Ovary (tissue), 9 donors: Measurements from ENCODE around the gene CLK3. TPM values are rescaled to one million over a fixed set of nuclear protein-coding genes. Genes with fewer than 3 reads are reported as not detected.

Experiments used
- DNase-seq, 5 donors: peaks; one replicate each; pipeline ENCODE4 v3.0.0-alpha.2; 2019 to 2020
- H3K27ac ChIP-seq, 2 donors: fragments of 200-600 bp; one replicate each; pipeline versions ENCODE4 v1.5.1 to v1.8.0; 2019 to 2022
- H3K27me3 ChIP-seq: fragments of 200-600 bp; one replicate; pipeline ENCODE4 v1.8.0; 2022
- H3K36me3 ChIP-seq: fragments of 200-600 bp; sonication (generic); one replicate; pipeline ENCODE4 v1.5.1; 2019
- H3K4me1 ChIP-seq: one replicate; pipeline ENCODE4 v1.8.1; 2013; ENCODE audit warnings: mild to moderate bottlenecking, moderate library complexity; ENCODE audit not compliant: insufficient read depth
- H3K4me3 ChIP-seq: fragments of 200-600 bp; sonication (generic); one replicate; pipeline ENCODE4 v1.5.1; 2017
- H3K9me3 ChIP-seq, 2 donors: fragments of 200-600 bp in 1 of 2; sonication (generic) in 1 of 2; one replicate each; pipeline versions ENCODE4 v1.5.1 to v1.8.1; 2013 to 2019; ENCODE audit warnings: mild to moderate bottlenecking in 1 of 2, moderate library complexity in 1 of 2
- CTCF ChIP-seq, 3 donors: fragments of 450-650 bp in 2 of 3; fragments of 200-600 bp in 1 of 3; IDR thresholded peaks; one replicate each; pipeline versions ENCODE4 v1.5.1 to v1.8.0; 2016 to 2022; ENCODE audit warnings: antibody characterized with exemption in 3 of 3, mild to moderate bottlenecking in 1 of 3
- EP300 ChIP-seq: sonication (generic); formaldehyde crosslinking; IDR thresholded peaks from one replicate; pipeline ENCODE4 v1.6.1; 2017; ENCODE audit warnings: antibody characterized with exemption
- POLR2A ChIP-seq: fragments of 450-650 bp; IDR thresholded peaks from one replicate; pipeline ENCODE4 v1.6.1; 2017; ENCODE audit warnings: antibody characterized with exemption, mild to moderate bottlenecking, moderate library complexity
- WGBS, 3 donors: extraction: QIAGEN DNeasy Blood & Tissue Kit in 1 of 3; methylation state at CpG; one replicate each; pipeline versions ENCODE4 v1.1.5 to v1.1.7; 2013 to 2017; 5-methylcytosine and 5-hydroxymethylcytosine counted together
- intact Hi-C, 4 donors: fragments of 100-400 bp; cut with DNase I; formaldehyde crosslinking; loops; one replicate each; pipeline versions ENCODE4 v1.11.0 to v1.15.1; 2022 to 2023
- polyA plus RNA-seq, 2 donors: library from polyadenylated mRNA; stranded (reverse); fragments of 200-250 nt in 1 of 2; fragments of 350-450 nt in 1 of 2; fragmentation: Illumina TruSeq in 1 of 2; extraction: RNeasy Lipid Tissue Mini Kit (QIAGEN cat#74804) in 1 of 2; gene quantifications; one replicate each; pipeline ENCODE4 v1.2.3, GENCODE V29; 2013 to 2014
- total RNA-seq, 7 donors: library from RNA; depleted of rRNA in 2 of 7; stranded (reverse); fragments of >200 nt in 2 of 7; fragmentation: NEBNext Ultra II Directional in 3 of 7; extraction: Animal tissue kit (Norgen Biotek cat#: 25700) in 3 of 7; gene quantifications; one replicate each; pipeline versions ENCODE4 v1.1.0 to v1.2.4, GENCODE V29; 2016 to 2023
- donor health status: DM: no; HTN: no; CAD: no; lungs with moderate emphysema.
- donor health status: DM: no; HTN: no; CAD: no.
- donor health status: Bipolar disorder and iron deficiency.
- donor health status: DM: yes; HTN: yes; CAD: no.
- donor health status: DM: no; HTN: no; CAD: no.
- donor health status: DM: yes; HTN: yes; CAD: no.

The CLK3 gene
- total and polyA plus RNA-seq, 9 donors: 53.2 to 110 (median 67.2) TPM

GRCh38 chr15:74642734-74643664 lies 27.4 kb downstream of the CLK3 start:
- Histone ChIP-seq H3K9me3 (no peaks in the 10 kb centered on the region), H3K4me1 (peaks cover 7% of the 10 kb centered on the region), H3K4me3 (no peak overlapping the region), H3K36me3 (no peaks in the 10 kb centered on the region), H3K27me3 (no peaks in the 10 kb centered on the region), H3K27ac (no peak overlapping the region)
- DNase-seq: no peak
- WGBS, 3 donors: 21 to 34% (median 21%) methylated on average over 11 of the region's 11 CpGs
- intact Hi-C loops: no loop called here
- TF ChIP-seq POLR2A: no peak
- no peak for TF ChIP-seq EP300
- TF ChIP-seq CTCF (IDR thresholded peaks at IDR 0.05): no peak

- Histone ChIP-seq H3K27me3 (no peaks in the 10 kb centered on the region), H3K36me3 (no peaks in the 10 kb centered on the region), H3K4me3 (no peak overlapping the region), H3K27ac (no peak overlapping the region), H3K4me1 (peaks cover 7% of the 10 kb centered on the region), H3K9me3 (no peaks in the 10 kb centered on the region)
- WGBS, 3 donors: 78 to 87% (median 79%) methylated on average over 2 of the region's 2 CpGs
- intact Hi-C loops: no loop called here
- TF ChIP-seq CTCF (IDR thresholded peaks at IDR 0.05) (no peak), EP300 (no peak), POLR2A (no peak)
- no peak for DNase-seq
Measured at GRCh38 chr15:74643665-74644204, 28.1 kb downstream of the CLK3 start.

- no peaks in the 10 kb centered on the region for H3K9me3 ChIP-seq
- peaks cover 7% of the 10 kb centered on the region for H3K4me1 ChIP-seq
- intact Hi-C loops: no loop called here
Measured at GRCh38 chr15:74646480-74646879, 30.8 kb downstream of the CLK3 start.

More at GRCh38 chr15:74646480-74646879, 30.8 kb downstream of the CLK3 start:
- TF ChIP-seq CTCF (IDR thresholded peaks at IDR 0.05) (no peak), EP300 (no peak), POLR2A (no peak)
- Histone ChIP-seq H3K4me3 (no peak overlapping the region), H3K36me3 (no peaks in the 10 kb centered on the region), H3K27ac (no peak overlapping the region), H3K27me3 (no peaks in the 10 kb centered on the region)
- no peak for DNase-seq
